Measurements from ENCODE around the gene IGIP.
A peak's percentile ranks its signal among the peaks of the same experiment; 100 is the strongest.

IGIP gene

DNA sequence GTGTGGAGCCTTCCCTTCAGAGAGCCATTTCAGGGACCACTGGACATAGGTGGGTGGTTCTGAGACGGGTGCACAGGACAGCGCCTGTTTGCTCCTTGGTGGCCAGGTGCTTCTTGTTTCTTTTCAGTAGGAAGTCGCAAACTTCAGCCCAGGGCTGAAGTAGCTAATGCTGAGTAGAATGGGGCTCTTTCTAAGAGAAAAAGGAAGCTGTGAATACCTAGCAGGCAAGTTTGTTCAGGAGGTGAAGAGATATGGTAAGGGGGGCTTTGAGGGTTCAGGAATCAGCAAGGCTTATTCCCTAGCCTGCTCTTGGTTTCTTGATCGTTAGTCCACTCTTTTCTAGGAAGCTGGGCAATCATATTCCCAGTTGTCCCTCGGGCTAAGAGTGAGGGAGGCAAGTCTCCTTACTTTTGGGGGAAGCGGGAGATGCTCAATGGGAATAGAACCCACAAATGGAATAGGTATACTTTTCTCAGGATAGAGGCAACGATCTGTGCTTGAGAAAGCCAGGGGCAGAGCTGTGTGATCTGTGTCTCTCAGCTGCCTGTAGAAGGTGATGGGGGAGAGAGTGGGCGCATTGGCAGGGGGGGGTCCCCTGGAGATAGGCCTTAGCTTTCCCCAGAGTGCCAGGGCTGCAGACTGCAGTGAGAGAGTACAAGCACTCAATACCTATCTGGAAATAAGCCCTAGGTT, 13.7 kb upstream of the IGIP start:
- DNase-seq (ENCODE audit: low spot score): no peak

DNA sequence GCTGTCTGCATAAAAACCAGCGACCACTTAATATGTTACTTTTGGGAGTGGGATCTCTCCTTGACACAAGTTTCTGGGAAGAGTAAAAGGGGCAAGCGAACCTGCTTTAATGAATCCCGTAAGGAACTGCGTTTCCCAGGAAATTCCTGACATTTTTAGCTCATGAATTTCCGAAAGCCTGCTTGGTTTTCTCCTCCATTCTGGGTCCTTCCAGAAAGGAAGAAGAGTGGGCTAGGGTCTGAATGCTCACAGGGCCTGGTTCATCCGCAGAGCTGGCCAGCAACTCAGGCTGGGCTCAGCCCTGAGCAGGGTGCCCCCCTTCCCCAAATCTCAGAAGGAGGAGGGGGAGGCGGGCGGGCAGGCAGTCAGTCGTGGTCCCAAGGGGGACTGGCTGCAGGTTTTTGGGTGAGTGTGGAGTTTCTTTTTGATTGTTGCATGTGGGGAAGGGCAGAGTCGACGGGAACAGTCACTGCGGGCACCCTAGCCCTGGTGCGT, 13.0 kb upstream of the IGIP start:
- DNase-seq (ENCODE audit: low spot score): no peak

DNA sequence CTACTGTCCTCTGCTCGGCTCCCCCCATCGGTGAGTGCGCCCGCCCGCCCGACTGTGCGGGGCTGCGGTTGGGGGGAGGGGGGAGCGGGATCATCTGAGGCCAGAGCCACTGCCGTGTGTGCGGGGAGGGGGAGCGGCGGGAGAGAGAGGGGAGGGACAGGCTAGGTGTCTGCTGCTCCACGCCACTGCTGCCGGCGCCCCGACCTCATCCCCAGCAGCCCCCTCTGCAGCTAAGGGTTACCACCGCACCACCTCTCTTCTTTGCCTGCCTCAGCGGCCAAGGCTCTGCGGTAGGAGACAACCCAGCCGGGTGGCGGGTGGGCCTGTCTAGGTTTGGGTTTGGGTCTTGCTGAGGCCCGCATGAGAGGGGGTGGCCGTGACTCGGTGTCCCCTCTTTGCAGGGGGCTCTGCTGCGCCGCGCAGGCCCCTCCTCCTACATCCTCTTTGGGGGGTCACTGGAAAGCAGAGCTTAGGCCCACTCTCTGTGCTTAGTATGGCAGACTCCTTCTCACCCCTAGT, 12.5 kb upstream of the IGIP start:
- peak; percentile 51 for DNase-seq (ENCODE audit: low spot score)

DNA sequence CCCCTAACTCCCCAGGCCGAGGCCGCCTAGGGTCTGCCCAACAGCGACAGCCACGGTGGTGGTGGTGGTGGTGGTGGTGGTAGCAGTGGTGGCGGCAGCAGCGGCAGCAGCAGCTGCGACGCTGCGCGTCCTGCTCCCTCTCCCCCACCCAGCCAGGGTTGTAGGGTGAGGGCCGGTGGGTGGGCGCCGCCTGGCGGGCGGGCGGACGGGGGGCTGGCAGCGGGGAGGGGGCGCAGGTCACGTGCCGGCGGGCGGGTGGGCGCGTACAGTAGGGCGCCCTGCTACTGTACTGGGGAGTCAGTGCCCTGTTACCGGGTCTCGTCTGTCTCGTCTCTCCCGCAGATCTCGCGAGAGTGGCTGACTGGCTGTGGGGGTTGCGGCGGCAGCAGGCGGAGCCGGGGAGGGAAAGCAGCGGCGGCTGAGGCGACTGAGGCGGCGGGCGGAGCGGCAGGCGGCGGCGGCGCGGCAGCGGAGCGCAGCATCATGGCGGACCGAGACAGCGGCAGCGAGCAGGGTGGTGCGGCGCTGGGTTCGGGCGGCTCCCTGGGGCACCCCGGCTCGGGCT, 12.0 kb upstream of the IGIP start, which contains the start of gene PURA:
TSS of gene PURA (plus strand) at position 411 of the 565 bp plus-strand sequence. CDS start at position 484, 73 bp downstream.
- DNase-seq (ENCODE audit: low spot score): peak; percentile 94

DNA sequence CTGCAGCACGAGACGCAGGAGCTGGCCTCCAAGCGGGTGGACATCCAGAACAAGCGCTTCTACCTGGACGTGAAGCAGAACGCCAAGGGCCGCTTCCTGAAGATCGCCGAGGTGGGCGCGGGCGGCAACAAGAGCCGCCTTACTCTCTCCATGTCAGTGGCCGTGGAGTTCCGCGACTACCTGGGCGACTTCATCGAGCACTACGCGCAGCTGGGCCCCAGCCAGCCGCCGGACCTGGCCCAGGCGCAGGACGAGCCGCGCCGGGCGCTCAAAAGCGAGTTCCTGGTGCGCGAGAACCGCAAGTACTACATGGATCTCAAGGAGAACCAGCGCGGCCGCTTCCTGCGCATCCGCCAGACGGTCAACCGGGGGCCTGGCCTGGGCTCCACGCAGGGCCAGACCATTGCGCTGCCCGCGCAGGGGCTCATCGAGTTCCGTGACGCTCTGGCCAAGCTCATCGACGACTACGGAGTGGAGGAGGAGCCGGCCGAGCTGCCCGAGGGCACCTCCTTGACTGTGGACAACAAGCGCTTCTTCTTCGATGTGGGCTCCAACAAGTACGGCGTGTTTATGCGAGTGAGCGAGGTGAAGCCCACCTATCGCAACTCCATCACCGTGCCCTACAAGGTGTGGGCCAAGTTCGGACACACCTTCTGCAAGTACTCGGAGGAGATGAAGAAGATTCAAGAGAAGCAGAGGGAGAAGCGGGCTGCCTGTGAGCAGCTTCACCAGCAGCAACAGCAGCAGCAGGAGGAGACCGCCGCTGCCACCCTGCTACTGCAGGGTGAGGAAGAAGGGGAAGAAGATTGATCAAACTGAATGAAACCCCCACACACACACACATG, 11.2 kb upstream of the IGIP start:
- DNase-seq (ENCODE audit: low spot score): peak; percentile 77

DNA sequence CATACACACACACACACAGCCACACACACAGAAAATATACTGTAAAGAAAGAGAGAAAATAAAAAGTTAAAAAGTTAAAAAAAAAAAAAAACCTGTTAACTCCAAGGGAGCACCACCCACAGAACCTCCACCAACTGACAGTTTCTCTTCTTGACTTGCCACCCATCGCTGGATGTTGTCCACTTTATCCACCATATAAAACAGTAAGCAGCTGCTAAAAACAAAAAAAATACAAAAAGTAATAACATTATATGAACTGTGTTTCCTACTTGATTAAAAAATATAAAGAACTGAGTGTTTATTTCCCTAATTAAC, 10.6 kb upstream of the IGIP start:
- DNase-seq (ENCODE audit: low spot score): peak; percentile 41

DNA sequence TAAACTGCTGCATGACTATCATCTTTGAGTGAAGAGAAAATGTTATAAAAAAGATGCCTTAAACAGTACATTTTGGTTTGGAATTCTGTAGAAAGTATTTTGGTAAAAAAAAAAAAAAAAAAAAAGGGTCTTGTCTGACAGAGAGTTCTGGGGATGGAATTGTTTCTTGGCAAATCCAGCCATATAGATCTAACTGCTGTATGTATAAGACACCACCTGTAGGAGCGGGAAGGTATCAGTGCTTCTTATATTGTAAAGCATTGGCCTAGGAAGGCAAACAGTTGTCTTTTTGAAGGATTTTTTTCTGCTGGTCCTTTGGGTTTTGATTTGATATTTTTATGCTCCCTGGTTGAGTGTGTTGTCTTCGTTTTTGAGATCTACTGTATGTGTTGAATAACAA, 9.0 kb upstream of the IGIP start:
- peak; percentile 57 for DNase-seq (ENCODE audit: low spot score)

DNA sequence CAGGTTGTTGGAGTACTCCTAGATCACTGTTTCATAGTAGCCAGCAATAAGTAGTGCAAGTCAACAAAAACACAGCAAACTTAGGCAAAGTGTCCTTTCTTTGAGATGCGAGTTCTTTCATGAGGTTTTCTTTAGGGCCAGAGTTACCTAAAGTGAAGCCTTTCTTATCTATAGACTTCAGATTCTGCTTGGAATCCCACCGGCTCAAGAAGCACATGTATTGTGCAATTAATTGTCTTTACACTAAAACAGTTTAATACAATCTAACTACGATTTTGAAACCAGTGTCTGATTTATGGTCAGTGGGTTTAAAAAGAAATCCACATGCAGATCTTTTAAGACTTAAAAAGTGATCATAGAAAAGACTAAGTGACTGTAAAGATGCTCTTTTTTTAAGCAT, 8.2 kb upstream of the IGIP start:
- DNase-seq (ENCODE audit: low spot score): no peak

DNA sequence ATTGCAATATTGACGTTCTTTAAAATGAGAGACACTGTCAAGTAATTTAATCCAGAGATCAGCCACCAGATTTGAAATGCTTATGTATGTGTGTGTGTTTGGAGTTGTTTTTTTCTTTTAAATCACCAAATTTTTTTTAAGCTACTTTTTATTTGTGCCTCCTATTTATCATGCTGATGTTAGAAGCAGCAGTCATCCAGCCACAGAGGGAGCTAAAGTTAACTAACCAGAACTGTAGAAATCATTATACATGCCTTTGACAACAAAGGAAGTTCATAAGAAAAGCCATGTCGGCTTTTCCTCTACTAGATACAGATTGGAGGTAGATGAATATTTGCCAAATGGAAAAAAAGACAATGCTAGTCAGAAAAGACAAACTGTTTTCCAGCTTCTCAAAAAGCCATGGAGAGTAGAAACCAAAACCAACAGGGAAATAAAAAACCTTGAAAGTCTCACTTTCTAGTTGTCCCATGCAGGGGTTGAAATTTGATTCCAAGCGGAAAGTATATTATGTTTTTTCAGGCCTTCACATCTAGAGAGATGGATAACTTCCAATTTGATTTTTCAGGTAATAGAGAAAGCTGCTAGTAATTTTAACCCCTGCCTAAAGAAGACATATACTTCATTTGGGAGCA, 7.3 kb upstream of the IGIP start:
- peak; percentile 64 for DNase-seq (ENCODE audit: low spot score)

DNA sequence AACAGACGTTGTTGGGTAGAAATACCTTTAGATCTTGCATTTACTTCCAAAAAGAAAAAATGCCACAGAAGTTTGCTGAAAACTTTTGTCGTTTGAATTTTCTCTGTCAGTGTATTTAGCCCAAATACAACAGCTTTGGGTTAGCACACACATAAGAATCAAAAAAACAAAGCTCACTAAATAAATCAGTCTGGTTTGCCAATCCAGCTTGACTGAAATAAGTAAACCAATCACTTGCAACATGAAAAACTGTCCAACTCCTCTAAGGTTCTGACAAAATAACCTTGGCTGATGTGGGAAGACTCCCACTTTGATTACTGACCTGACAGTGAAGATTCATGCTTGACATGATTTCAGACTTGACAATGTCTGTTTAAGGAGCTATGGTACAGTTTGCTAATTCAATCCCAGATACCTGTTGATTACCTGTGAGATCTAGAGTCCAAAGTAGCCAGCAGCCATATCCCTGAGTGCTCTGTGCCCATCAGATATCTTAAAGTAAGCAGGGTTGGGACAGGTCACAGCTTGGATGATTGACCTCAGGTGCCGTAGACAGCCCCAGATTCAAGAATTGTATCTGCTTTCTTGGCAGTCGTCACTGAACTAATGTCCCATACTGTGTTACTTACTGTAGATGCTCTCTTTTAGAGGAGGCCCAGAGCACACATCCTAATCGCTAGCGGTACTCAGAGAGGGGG, 727 bp downstream of the IGIP start:
- no peak for DNase-seq (ENCODE audit: low spot score)

DNA sequence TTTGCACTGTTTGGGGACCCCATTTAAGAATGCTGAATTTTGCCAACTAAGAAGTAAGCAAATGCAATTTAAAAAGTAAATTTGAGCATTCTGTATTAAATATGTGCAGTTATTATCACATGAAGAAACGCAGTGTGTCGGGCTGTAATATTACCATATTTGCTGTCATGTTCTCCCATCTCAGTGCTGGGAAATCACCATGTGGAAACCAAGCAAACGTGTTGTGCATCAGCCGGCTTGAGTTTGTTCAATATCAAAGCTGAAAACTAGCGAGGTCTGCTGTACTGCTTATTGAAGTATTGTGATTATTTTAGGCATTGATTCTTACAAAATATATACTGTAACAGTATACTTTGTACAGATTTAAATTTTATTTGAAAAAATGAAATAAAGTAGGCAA, 2.6 kb downstream of the IGIP start:
- no peak for DNase-seq (ENCODE audit: low spot score)

DNA sequence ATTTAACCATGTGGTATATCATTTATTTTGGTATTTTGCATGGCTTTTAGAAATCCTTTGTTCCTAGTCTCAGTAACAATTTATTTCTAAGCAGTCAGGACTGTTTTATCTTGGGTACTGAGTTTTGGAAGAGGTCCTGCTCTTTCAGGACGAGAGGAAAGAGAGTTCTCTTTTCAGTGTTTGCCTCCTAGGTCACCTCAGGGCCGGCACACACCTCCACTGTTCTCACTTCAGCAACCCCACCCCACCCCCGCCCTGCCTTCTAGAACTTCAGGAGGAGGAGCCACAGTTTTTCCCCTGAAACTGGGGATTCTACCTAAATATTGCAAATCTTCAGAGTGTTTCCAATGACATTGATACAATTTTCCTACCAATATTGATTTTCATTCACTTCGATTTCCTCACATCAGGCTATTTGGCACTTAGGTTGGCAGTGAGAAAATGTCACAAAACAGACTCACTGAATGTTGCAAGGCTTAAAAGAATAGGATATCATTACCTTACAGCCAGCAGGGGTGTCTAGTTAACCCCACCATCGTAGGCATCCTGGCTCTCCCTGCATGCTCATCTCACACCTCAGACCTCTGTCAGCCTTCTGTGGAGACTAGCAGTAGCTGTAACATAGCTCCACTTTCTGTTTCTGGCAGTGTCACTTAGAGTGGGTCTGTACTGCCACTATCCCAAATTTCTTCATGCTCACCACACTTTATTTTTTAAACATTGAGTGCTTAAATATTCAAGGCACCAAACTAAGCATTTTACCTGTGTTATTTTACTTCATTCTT, 5.4 kb downstream of the IGIP start:
- DNase-seq (ENCODE audit: low spot score): no peak

DNA sequence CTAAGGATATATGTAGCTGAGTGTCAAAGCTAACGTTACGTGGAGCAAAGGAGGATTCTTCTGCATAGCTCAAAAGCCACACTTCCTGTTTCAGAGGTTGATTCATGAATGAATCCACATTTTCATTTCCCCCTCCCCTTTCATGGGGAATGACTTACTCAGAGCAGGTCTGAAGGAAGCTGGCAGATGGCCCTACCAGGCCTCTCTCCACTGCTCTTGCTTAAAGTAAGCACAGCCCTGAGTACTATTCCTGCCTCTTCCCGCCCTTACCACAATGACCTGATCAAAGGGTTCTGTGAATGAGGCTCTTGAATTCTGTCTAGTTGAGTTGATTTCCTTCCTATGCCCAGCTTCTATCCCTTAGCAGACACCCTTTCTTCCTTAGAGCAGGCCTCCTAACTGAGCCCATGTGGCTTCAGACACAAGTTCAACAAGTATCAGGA, 6.3 kb downstream of the IGIP start:
- peak; percentile 87 for DNase-seq (ENCODE audit: low spot score)

DNA sequence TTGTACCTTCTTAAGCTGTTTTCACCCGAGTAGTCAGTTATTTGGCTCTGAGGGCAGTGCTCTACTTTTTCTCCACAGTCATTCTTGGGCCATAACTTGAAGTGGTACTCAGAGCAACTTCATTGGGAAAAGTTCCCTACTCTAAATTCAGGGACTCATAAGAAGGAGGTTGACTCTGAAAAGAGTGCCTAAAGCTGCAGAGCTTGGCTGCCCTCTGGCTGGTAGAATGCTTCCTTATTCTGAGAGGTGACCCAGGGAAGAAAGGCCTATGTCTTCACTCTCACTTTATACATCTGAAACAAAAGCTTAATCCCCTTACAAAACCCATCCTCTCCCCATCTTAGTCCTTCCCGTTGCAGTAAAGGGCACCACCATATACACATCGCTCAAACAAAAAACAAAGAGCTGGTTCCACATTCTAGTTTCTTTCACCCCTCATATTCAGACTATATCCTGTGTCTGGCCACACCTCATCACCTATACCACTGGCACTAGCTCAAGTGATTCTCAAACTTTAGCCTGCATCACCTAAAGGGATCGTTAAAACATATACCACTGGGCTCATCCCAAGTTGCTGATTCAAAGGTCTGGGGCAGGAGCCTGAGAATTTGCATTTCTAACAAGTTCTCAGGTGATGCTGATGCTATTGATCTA, 7.9 kb downstream of the IGIP start:
- DNase-seq (ENCODE audit: low spot score): no peak

DNA sequence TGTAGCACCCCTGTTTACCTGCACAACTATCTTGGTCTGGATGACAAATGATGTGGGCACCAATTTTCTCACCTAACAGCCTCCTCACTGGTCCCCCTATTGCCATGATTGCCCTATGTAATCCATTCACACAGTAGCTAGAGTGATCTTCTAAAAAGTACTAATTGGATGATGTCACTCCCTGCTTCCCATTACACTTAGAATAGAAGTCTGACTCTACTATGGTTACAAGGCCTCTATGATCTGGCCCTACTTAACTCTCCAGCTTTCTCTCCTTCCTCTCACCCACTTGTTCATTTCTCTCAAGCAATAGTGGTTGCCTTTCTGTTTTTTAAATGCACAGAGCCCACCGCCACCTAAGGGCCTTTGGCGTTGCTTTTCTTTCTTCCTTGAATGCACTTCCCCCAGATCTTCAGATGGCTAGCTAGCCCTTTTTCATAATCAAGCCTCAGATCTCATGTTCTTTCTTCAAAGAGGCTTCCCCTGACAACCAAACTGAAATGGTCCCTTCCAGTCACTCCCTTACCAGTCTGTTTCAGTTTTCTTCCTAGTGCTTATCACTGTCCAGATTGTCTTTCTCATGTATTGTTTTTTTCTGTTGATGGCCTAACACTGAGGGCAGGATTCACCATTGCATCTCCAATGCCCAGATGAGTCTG, 8.7 kb downstream of the IGIP start:
- no peak for DNase-seq (ENCODE audit: low spot score)

DNA sequence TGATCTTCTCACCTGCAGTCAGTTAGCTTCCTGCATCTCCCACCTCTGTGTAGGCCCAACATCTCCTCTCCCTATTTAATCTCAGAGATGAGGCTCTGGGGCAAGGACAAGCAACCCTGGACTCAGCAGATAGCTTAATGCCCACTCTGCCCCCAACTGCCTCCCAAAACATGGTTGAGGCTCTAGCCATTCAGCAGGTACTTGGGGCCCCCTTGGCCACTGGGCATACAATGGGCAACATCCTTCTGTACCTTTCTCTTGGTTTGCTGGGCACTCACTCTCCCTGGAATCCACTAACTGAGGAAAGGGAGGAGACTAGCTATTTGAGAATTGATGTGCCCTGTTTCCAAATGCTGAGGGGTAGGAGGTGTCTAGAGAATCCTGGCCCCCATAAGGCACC, 9.4 kb downstream of the IGIP start:
- DNase-seq (ENCODE audit: low spot score): no peak

DNA sequence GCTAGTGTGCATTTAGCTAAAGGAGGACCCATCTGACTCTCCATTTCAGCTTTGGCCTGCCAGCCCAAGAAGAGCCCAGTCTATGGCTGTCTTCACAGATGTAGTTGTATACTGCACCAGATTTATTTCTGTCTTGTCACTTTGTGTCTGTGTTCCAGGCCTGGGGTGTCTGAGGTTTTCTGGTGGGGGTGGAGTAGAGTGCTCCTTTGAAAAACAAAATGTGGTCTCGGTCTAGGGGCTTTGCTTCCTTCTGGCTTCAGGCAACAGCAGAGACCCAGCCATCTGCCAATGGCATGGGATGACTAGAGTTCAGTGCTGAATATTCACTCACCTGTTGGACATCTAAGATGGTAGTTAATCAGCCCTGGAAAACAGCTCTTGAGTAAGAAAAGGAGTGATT, 10.9 kb downstream of the IGIP start:
- DNase-seq (ENCODE audit: low spot score): no peak

DNA sequence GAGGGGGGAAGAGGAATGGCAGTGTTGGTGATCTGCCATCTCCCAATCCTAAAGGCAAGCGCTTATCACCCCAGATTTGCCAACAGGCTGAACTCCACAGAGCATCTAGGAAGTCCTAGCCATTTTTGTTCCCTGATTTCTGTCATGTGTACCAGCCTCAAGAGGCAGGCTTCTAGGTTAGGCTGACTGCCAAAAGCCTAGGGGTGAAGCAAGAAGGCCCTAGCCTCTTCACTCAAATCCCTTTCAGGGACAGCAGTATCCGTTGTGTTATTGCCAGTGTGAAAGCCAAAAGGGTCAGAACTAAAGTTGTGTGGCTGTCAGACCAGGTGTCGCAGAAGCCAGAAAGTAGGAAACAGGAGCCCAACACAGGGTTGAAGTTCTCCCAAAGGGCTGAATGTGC, 14.7 kb downstream of the IGIP start:
- no peak for DNase-seq (ENCODE audit: low spot score)

DNA sequence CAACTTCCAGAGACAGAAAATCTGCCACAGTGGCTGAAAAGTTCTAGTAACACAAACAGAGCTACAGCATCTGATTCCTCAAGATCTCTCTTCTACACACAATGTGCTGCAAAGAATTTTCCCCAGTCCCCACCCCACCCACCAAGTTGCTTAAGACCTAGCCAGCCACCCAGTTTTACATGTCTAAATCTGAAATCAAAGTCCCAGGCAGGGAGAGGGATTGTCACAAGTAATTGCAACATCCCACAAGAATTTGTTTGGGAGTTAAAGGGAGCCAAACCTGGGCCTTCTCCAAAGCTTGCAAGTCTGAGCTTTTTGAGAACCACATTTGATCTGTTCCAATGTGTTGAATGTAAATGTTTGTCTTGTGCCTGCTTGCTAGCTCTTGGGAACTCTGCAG, 15.5 kb downstream of the IGIP start:
- no peak for DNase-seq (ENCODE audit: low spot score)

DNA sequence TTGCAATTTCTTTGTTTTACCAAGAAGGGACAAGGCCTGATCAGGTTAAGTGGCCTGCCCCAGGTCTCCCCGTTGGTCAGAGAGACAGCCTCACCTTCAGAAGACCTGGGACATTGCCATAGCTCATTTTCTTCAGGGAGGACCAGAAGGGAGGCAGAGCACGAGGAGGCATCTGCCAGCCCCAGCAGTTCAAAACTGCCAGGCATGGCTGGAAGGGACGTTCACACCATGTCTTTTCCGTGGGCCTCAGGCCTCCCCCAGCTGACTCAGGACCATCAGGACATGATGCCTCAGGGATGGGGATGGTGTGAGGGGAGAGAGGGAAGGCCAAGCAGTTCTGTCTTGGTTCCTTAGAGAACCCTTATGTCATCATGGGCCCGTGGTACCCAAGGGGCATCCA, 16.5 kb downstream of the IGIP start:
- DNase-seq (ENCODE audit: low spot score): no peak

Measured in RKO (cell line).